ENCODE results near the gene RBFA. TPM values are rescaled to one million over a fixed set of nuclear protein-coding genes. Genes with fewer than 3 reads are reported as not detected.

The RBFA gene
- total RNA-seq, 1 donor from 2014 or later, result 30.2 TPM

GRCh38 chr18:80056095-80056494 is 21.9 kb downstream of the RBFA start:
- no peak for DNase-seq (ENCODE audit: extremely low spot score in 2 of 2)
- H3K27ac ChIP-seq, result no peak overlapping the region
- no peaks in the 10 kb centered on the region for H3K36me3 ChIP-seq
- H3K9me3 ChIP-seq, result peaks cover 23% of the 10 kb centered on the region
- no peaks in the 10 kb centered on the region for H3K27me3 ChIP-seq
- intact Hi-C loops (cut with DNase I), result no loop called here
- TF ChIP-seq POLR2AphosphoS5 (IDR thresholded peaks at IDR 0.05; ENCODE audit: insufficient read depth in 1 of 2, low read depth in 1 of 2) (no peak), CTCF (IDR thresholded peaks at IDR 0.05) (no peak), POLR2A (IDR thresholded peaks at IDR 0.05) (no peak)
- H3K4me1 ChIP-seq, result no peaks in the 10 kb centered on the region
- no peak overlapping the region for H3K4me3 ChIP-seq

- DNase-seq (ENCODE audit: extremely low spot score in 2 of 2), result no peak
- H3K4me3 ChIP-seq, result no peak overlapping the region
- H3K4me1 ChIP-seq, result no peaks in the 10 kb centered on the region
- TF ChIP-seq POLR2AphosphoS5 (IDR thresholded peaks at IDR 0.05; ENCODE audit: insufficient read depth in 1 of 2, low read depth in 1 of 2) (no peak), POLR2A (IDR thresholded peaks at IDR 0.05) (no peak), CTCF (IDR thresholded peaks at IDR 0.05) (no peak)
- H3K9me3 ChIP-seq, result peaks cover 10% of the 10 kb centered on the region
- no peak overlapping the region for H3K27ac ChIP-seq
- no peaks in the 10 kb centered on the region for H3K27me3 ChIP-seq
- no peaks in the 10 kb centered on the region for H3K36me3 ChIP-seq
- intact Hi-C loops (cut with DNase I), result no loop called here
Observed at GRCh38 chr18:80059945-80060344, 25.7 kb downstream of the RBFA start.

GRCh38 chr18:80065705-80066104 is 31.5 kb downstream of the RBFA start:
- Histone ChIP-seq H3K36me3 (no peaks in the 10 kb centered on the region), H3K4me1 (no peaks in the 10 kb centered on the region), H3K27me3 (no peaks in the 10 kb centered on the region), H3K9me3 (no peaks in the 10 kb centered on the region), H3K4me3 (no peak overlapping the region), H3K27ac (no peak overlapping the region)
- no peak for DNase-seq (ENCODE audit: extremely low spot score in 2 of 2)
- intact Hi-C loops (cut with DNase I), result no loop called here
- TF ChIP-seq POLR2AphosphoS5 (IDR thresholded peaks at IDR 0.05; ENCODE audit: insufficient read depth in 1 of 2, low read depth in 1 of 2), result no peak

- Histone ChIP-seq H3K27me3 (no peaks in the 10 kb centered on the region), H3K4me3 (no peak overlapping the region), H3K4me1 (no peaks in the 10 kb centered on the region), H3K36me3 (no peaks in the 10 kb centered on the region), H3K9me3 (no peaks in the 10 kb centered on the region), H3K27ac (no peak overlapping the region)
- no peak for DNase-seq (ENCODE audit: extremely low spot score in 2 of 2)
- no peak for TF ChIP-seq POLR2AphosphoS5 (IDR thresholded peaks at IDR 0.05; ENCODE audit: insufficient read depth in 1 of 2, low read depth in 1 of 2)
- no peak for TF ChIP-seq CTCF (IDR thresholded peaks at IDR 0.05)
- no peak for TF ChIP-seq POLR2A (IDR thresholded peaks at IDR 0.05)
- intact Hi-C loops (cut with DNase I), result no loop called here
Observed at GRCh38 chr18:80067321-80067720, 33.1 kb downstream of the RBFA start.

GRCh38 chr18:80067897-80068296 is 33.7 kb downstream of the RBFA start:
- DNase-seq (ENCODE audit: extremely low spot score in 2 of 2), result no peak
- intact Hi-C loops (cut with DNase I), result no loop called here
- Histone ChIP-seq H3K27ac (no peak overlapping the region), H3K4me1 (no peaks in the 10 kb centered on the region), H3K9me3 (no peaks in the 10 kb centered on the region), H3K36me3 (no peaks in the 10 kb centered on the region), H3K4me3 (no peak overlapping the region), H3K27me3 (no peaks in the 10 kb centered on the region)
- TF ChIP-seq CTCF (IDR thresholded peaks at IDR 0.05) (no peak), POLR2A (IDR thresholded peaks at IDR 0.05) (no peak)
